CD8-positive, alpha-beta memory T cell (primary cell): Measurements from ENCODE around the gene PNLIP. TPM values are rescaled to one million over a fixed set of nuclear protein-coding genes. Genes with fewer than 3 reads are reported as not detected.
A peak's percentile ranks its signal among the peaks of the same experiment; 100 is the strongest.

Experiments
- CTCF ChIA-PET: fragments of 350-600 bp; sonication (Branson Sonifier 250); formaldehyde crosslinking; loops from one replicate; lab custom pipeline; 2021; ENCODE audit warnings: antibody characterized with exemption; lab: Charles Lee
- POLR2A ChIA-PET: fragments of 350-600 bp; sonication (Branson Sonifier 250); formaldehyde crosslinking; loops from one replicate; lab custom pipeline; 2021; ENCODE audit warnings: antibody characterized with exemption; lab: Charles Lee
- DNase-seq, 5 donors: peaks; one replicate each; pipeline versions ENCODE4 v3.0.0 to v3.0.0-alpha.2; 2020 to 2022; ENCODE audit warnings: mixed read lengths in 1 of 5
- H3K27ac ChIP-seq: one replicate; pipeline ENCODE4 v1.7.0; 2013; ENCODE audit warnings: low read depth, mild to moderate bottlenecking, low read length, moderate library complexity
- H3K27me3 ChIP-seq: 2 replicates; pipeline ENCODE4 v1.7.0; 2013; ENCODE audit warnings: low read length, mild to moderate bottlenecking; ENCODE audit not compliant: insufficient read depth, poor library complexity, severe bottlenecking
- H3K36me3 ChIP-seq: 2 replicates; pipeline ENCODE4 v1.7.0; 2013; ENCODE audit warnings: mild to moderate bottlenecking, low read length, moderate library complexity; ENCODE audit not compliant: insufficient read depth
- H3K4me1 ChIP-seq: 2 replicates; pipeline ENCODE4 v1.7.0; 2013; ENCODE audit warnings: mild to moderate bottlenecking, low read length, moderate library complexity; ENCODE audit not compliant: insufficient read depth
- H3K4me3 ChIP-seq: 2 replicates; pipeline ENCODE4 v1.7.0; 2013; ENCODE audit warnings: mild to moderate bottlenecking, low read length
- H3K9me3 ChIP-seq: 2 replicates; pipeline ENCODE4 v1.7.0; 2013; ENCODE audit warnings: mild to moderate bottlenecking, low read length
- H3K27ac Mint-ChIP-seq, 8 donors: one replicate each; pipeline ENCODE4 v1.8.0; 2020 to 2021; ENCODE audit warnings: mixed read lengths in 8 of 8, mild to moderate bottlenecking in 6 of 8, inconsistent platforms in 3 of 8, moderate library complexity in 3 of 8
- H3K27me3 Mint-ChIP-seq, 2 donors: one replicate each; pipeline ENCODE4 v1.8.0; 2020 to 2021; ENCODE audit warnings: mixed read lengths in 2 of 2, mild to moderate bottlenecking in 1 of 2, moderate library complexity in 1 of 2
- H3K36me3 Mint-ChIP-seq, 3 donors: one replicate each; pipeline ENCODE4 v1.8.0; 2020 to 2021; ENCODE audit warnings: mixed read lengths in 3 of 3, inconsistent platforms in 1 of 3, mild to moderate bottlenecking in 1 of 3
- H3K4me1 Mint-ChIP-seq, 3 donors: one replicate each; pipeline ENCODE4 v1.8.0; 2020 to 2021; ENCODE audit warnings: mixed read lengths in 3 of 3, inconsistent platforms in 1 of 3, mild to moderate bottlenecking in 1 of 3
- H3K4me3 Mint-ChIP-seq, 7 donors: one replicate each; pipeline ENCODE4 v1.8.0; 2020 to 2021; ENCODE audit warnings: mixed read lengths in 7 of 7, mild to moderate bottlenecking in 6 of 7, moderate library complexity in 4 of 7, inconsistent platforms in 2 of 7
- H3K9me3 Mint-ChIP-seq, 5 donors: one replicate each; pipeline ENCODE4 v1.8.0; 2020 to 2022; ENCODE audit warnings: mixed read lengths in 5 of 5, mild to moderate bottlenecking in 3 of 5, moderate library complexity in 2 of 5, inconsistent platforms in 1 of 5
- polyA plus RNA-seq: library from polyadenylated mRNA; unstranded; fragments of 300-500 nt; fragmentation: Illumina TruSeq; gene quantifications from one replicate; pipeline ENCODE4 v1.2.3, GENCODE V29; 2021
- total RNA-seq, 2 experiments: library from RNA; stranded (reverse); gene quantifications; one replicate each; pipeline ENCODE4 v1.2.3, GENCODE V29; 2021

PNLIP gene
- total and polyA plus RNA-seq, 3 experiments from 2014 or later = not detected

DNA sequence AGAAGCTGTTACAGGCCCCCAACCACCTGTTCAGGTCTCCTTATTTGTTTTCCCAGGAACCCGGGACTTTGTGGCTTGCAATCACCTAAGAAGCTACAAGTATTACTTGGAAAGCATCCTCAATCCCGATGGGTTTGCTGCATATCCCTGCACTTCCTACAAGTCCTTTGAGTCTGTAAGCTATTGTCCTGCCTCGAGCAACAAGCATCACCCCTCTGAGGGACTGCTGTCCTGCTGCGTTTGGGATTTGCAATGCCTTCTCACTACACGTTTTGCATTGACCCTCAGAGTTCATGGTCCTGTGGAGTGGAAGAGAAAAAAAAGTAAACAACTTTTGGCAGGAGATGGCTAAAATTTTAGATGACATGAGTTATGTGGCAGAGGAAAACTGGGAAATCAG, 54.3 kb downstream of the PNLIP start:
- Mint-ChIP-seq H3K4me1 (no peaks in the 10 kb centered on the region), H3K9me3 (peaks cover 0 to 5% (median 0%) of the 10 kb centered on the region in 5 donors), H3K27me3 (peaks cover 0 to 3% of the 10 kb centered on the region in 2 donors), H3K27ac (no peak overlapping the region), H3K36me3 (no peaks in the 10 kb centered on the region), H3K4me3 (no peak overlapping the region)
- no peak for DNase-seq
- ChIA-PET CTCF (no interaction called here), POLR2A (no interaction called here)
- Histone ChIP-seq H3K36me3 (no peaks in the 10 kb centered on the region), H3K27ac (no peak overlapping the region), H3K4me1 (no peaks in the 10 kb centered on the region), H3K4me3 (no peak overlapping the region), H3K27me3 (no peaks in the 10 kb centered on the region), H3K9me3 (no peaks in the 10 kb centered on the region)

GRCh38 chr10:116602648-116603400, 57.1 kb downstream of the PNLIP start:
- H3K27me3 Mint-ChIP-seq = peaks cover 0 to 4% of the 10 kb centered on the region in 2 donors
- H3K27ac ChIP-seq = no peak overlapping the region
- H3K9me3 Mint-ChIP-seq = peaks cover 0 to 5% (median 2%) of the 10 kb centered on the region in 5 donors

GRCh38 chr10:116606061-116606483, 60.3 kb downstream of the PNLIP start:
- H3K9me3 ChIP-seq = no peaks in the 10 kb centered on the region
- Mint-ChIP-seq H3K27me3 (peaks cover 3 to 4% of the 10 kb centered on the region in 2 donors), H3K27ac (no peak overlapping the region), H3K9me3 (peaks cover 0 to 5% (median 2%) of the 10 kb centered on the region in 5 donors), H3K4me3 (no peak overlapping the region), H3K4me1 (no peaks in the 10 kb centered on the region), H3K36me3 (no peaks in the 10 kb centered on the region)
- POLR2A ChIA-PET = no interaction called here
- no peak overlapping the region for H3K27ac ChIP-seq
- H3K27me3 ChIP-seq = no peaks in the 10 kb centered on the region
- no peak overlapping the region for H3K4me3 ChIP-seq
- H3K4me1 ChIP-seq = no peaks in the 10 kb centered on the region
- DNase-seq = no peak
- no peaks in the 10 kb centered on the region for H3K36me3 ChIP-seq
- CTCF ChIA-PET = no interaction called here

More at GRCh38 chr10:116602648-116603400, 57.1 kb downstream of the PNLIP start:
- no peaks in the 10 kb centered on the region for H3K36me3 Mint-ChIP-seq
- no peaks in the 10 kb centered on the region for H3K4me1 Mint-ChIP-seq
- H3K27ac Mint-ChIP-seq = no peak overlapping the region
- H3K4me1 ChIP-seq = no peaks in the 10 kb centered on the region
- H3K9me3 ChIP-seq = no peaks in the 10 kb centered on the region
- H3K4me3 Mint-ChIP-seq = no peak overlapping the region
- CTCF ChIA-PET = no interaction called here
- no peaks in the 10 kb centered on the region for H3K36me3 ChIP-seq
- POLR2A ChIA-PET = no interaction called here
- no peak for DNase-seq
- H3K4me3 ChIP-seq = no peak overlapping the region
- no peaks in the 10 kb centered on the region for H3K27me3 ChIP-seq

GRCh38 chr10:116607336-116607735, 61.6 kb downstream of the PNLIP start:
- Mint-ChIP-seq H3K4me3 (no peak overlapping the region), H3K9me3 (peaks cover 0 to 5% (median 2%) of the 10 kb centered on the region in 5 donors), H3K27ac (no peak overlapping the region), H3K27me3 (peaks cover 3 to 7% of the 10 kb centered on the region in 2 donors), H3K36me3 (no peaks in the 10 kb centered on the region), H3K4me1 (no peaks in the 10 kb centered on the region)
- no peak for DNase-seq
- H3K27ac ChIP-seq = no peak overlapping the region
- no peaks in the 10 kb centered on the region for H3K27me3 ChIP-seq
- H3K9me3 ChIP-seq = no peaks in the 10 kb centered on the region
- POLR2A ChIA-PET = no interaction called here
- no peaks in the 10 kb centered on the region for H3K36me3 ChIP-seq
- H3K4me1 ChIP-seq = no peaks in the 10 kb centered on the region
- H3K4me3 ChIP-seq = no peak overlapping the region
- CTCF ChIA-PET = no interaction called here

DNA sequence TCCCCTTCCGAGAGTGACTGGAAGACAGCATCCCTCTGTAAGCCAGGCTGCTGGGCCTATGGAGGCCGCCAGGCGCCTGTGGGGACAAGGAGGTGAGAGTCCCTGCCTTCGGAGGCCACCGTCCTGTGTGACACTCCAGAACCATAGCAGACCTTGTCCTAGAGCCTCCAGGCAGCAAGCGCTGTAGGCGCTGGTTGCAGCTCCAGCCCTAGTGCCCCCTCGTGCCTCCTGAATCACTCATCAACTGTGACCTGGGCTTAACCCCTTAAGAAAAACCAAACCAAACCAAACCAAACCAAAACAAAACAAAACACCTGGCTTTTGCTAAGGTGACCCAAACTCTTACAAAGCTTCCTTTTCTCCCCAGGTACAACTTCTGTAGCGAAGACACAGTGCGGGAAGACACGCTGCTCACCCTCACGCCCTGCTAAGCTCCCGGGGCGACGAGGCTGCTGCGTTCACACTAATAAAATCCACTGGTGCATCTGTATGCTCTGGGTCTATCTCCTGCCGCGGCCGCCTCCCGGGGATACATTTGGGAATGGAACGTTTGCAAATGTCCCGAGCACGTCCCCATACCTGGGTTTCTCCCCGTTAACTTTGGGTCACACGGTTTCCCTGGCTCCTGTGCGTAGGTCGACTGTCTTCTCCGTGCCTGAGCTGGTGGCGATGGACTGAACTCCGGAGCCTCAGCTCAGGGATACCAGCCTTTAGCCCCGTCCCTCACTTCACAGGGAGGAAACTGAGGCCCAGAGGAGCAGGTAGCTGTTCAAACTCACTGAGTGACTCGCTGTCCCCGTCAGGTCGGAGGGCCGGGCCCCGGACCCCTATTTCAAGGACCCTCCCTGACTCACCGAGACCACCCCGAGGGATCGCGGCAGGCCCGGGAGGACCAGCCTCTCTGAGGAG, 63.2 kb downstream of the PNLIP start:
- no peaks in the 10 kb centered on the region for H3K4me1 Mint-ChIP-seq
- H3K4me3 Mint-ChIP-seq = no peak overlapping the region
- H3K36me3 ChIP-seq = no peaks in the 10 kb centered on the region
- no peaks in the 10 kb centered on the region for H3K27me3 ChIP-seq
- H3K9me3 Mint-ChIP-seq = peaks cover 0 to 5% (median 2%) of the 10 kb centered on the region in 5 donors
- ChIA-PET CTCF (no interaction called here), POLR2A (no interaction called here)
- no peak for DNase-seq
- H3K4me3 ChIP-seq = no peak overlapping the region
- H3K4me1 ChIP-seq = no peaks in the 10 kb centered on the region
- no peak overlapping the region for H3K27ac ChIP-seq
- H3K27me3 Mint-ChIP-seq = peaks cover 3 to 8% of the 10 kb centered on the region in 2 donors
- H3K9me3 ChIP-seq = no peaks in the 10 kb centered on the region
- H3K36me3 Mint-ChIP-seq = no peaks in the 10 kb centered on the region
- H3K27ac Mint-ChIP-seq = no peak overlapping the region

DNA sequence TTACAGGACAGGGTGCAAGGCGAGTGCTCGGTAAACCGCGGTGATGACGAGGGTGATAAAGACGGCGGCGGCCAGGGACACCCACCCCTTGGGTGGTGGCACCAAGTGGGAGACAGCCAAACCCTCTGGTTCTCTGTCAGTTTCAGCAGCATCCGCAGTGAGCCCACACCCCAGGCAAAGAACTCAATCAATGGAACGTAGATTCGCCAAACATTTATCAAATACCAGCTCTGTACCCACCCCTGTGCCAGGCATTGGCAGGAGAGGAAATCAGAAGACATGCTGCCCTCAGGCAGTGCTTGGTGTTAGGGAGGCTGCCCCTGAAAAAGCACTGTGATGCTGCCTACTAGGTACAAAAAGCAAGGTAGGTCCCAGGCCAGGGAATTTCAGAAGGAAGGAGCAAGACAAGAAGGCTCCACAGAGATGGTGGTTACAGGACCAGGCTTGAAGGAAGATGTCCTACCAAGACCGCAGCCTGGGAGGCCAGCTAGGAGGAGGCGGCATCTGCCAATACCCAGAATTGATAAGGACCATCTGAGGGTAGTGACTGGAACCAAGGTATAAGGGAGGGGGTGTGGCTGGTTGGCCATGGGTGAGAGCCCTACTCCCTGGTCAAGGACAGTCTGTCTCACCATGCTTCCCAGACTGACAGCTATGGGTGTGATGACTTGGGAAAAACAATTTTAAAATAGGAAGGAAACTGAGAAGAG, 64.9 kb downstream of the PNLIP start:
- Histone ChIP-seq H3K36me3 (no peaks in the 10 kb centered on the region), H3K9me3 (no peaks in the 10 kb centered on the region), H3K27ac (no peak overlapping the region), H3K27me3 (no peaks in the 10 kb centered on the region), H3K4me3 (no peak overlapping the region), H3K4me1 (no peaks in the 10 kb centered on the region)
- Mint-ChIP-seq H3K9me3 (peaks cover 0 to 5% (median 2%) of the 10 kb centered on the region in 5 donors), H3K27ac (peak overlapping the region in 1 of 8 donors; percentile 69), H3K27me3 (peaks cover 3 to 8% of the 10 kb centered on the region in 2 donors), H3K4me1 (no peaks in the 10 kb centered on the region), H3K4me3 (no peak overlapping the region), H3K36me3 (no peaks in the 10 kb centered on the region)
- DNase-seq = no peak
- ChIA-PET POLR2A (no interaction called here), CTCF (no interaction called here)

GRCh38 chr10:116611153-116611545, 65.4 kb downstream of the PNLIP start:
- POLR2A ChIA-PET = no interaction called here
- Histone ChIP-seq H3K27ac (no peak overlapping the region), H3K4me3 (no peak overlapping the region), H3K4me1 (no peaks in the 10 kb centered on the region), H3K9me3 (no peaks in the 10 kb centered on the region), H3K36me3 (no peaks in the 10 kb centered on the region), H3K27me3 (no peaks in the 10 kb centered on the region)
- Mint-ChIP-seq H3K36me3 (no peaks in the 10 kb centered on the region), H3K9me3 (peaks cover 0 to 6% (median 2%) of the 10 kb centered on the region in 5 donors), H3K27me3 (peaks cover 3 to 8% of the 10 kb centered on the region in 2 donors), H3K4me1 (no peaks in the 10 kb centered on the region), H3K27ac (no peak overlapping the region), H3K4me3 (no peak overlapping the region)
- DNase-seq = no peak
- CTCF ChIA-PET = no interaction called here
